Hippocampal formation (tissue), 2 donors: ENCODE data around the gene ATP1A4.

Experiments used
- DNase-seq, 2 donors: peaks; one replicate each; lab custom pipeline; 2025; lab: John Stamatoyannopoulos, UW

Gene ATP1A4

DNA sequence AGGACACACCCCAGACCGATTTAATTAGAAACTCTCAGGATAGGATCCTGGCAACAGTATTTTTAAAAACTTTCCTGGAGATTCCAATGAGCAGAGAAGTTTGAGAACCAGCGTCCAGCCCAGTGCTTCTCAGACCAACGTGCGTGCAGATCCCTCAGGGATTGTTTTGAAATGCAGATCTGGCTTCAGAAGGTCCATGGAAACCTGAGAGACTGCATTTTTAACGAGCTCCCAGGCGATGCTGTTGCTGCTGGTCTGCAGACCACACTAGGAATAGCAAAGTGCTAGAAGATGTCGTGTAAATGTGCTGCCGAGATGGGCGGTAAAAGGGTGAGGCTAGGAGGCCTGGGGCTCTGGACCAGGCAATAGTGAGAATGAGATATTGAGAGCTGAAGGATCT is 20.6 kb downstream of the ATP1A4 start:
- no peak for DNase-seq

DNA sequence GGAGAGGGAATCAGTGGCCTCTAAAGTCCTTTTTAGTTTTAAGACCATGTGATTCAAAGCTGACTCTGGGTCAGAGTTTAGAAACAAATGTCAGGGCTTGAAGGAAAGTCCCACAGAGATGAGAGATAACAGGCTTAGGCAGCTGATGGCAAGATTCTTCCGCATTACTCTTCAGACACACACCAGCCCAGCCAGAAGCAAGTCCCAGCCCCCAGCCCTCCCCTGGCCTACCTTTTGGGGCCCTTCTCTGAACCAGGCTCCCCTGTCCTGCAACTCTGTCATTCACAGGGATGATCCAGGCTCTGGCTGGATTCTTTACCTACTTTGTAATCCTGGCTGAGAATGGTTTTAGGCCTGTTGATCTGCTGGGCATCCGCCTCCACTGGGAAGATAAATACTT is 25.8 kb downstream of the ATP1A4 start:
- DNase-seq: no peak

DNA sequence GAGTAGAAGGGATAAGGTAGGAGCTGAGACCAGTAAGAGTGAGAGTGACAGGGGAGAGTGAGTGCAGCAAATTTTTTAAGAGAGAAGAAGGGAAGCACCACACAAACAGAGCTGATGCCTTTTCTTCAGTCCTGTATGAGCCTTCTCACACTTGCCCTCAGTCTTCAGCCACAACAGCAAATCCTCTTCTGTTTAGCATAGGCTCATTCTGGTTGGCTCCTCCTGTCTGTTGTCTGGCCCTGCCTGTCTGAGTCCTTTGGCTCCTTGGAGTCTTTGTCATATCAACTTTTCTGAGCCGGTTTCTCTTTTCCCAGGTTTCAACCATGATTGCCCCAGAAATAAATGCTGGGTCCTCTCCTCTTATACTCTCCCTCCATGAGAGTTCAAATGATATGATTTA is 26.3 kb downstream of the ATP1A4 start:
- DNase-seq: no peak

DNA sequence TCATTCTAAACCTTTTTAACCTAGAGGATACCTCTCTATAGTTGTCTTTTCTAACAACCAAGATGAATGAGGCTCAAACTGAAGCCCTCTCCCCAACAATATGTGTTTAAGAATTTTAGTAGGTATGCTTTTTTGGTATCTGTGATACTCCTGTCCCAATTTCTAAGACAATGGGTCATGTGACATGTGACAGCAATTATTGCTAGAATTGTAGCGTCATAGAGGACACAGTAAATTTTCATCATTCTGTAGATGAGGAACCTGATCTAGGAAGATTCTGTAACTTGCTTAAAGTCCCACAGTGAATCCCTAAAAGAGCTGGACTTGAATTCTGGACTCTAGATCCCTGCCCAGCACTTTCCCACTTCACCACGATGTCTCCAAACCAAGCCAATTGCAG is 27.3 kb downstream of the ATP1A4 start:
- DNase-seq: no peak

DNA sequence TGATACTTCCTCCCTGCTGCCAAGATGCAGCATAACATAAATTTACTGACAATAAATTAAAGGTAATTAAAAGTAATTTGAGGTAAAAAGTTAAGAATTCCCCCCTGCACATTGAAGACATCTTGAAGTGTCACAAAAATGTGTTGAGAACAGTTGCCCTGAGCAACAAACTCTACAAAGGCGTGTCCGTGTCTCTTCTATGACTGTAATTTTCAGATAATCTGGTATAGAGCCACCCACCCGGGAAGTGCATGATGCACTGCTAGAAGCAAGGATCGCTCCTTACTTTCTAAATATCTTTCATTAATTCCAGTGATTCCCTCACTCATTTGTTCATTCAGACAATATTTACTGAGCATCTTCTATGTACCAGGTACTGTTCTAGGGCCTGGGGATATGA is 27.9 kb downstream of the ATP1A4 start:
- DNase-seq: no peak

DNA sequence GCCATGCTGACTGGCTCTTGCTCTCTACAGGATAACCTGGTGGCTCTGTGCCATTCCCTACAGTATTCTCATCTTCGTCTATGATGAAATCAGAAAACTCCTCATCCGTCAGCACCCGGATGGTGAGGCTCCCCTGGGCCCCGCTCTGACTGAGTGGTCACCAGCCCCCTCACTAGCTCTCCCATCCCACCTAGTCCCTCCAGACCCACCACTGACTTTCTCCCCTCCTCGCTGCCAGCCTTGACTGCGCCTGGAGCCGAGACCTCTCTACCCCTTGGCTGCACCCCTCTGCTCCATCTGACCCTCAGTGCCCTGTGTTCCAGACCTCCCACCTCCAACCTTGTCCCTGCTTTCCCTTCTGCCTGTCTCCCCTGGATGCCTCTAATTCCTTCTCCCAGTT is 34.8 kb downstream of the ATP1A4 start:
- no peak for DNase-seq

DNA sequence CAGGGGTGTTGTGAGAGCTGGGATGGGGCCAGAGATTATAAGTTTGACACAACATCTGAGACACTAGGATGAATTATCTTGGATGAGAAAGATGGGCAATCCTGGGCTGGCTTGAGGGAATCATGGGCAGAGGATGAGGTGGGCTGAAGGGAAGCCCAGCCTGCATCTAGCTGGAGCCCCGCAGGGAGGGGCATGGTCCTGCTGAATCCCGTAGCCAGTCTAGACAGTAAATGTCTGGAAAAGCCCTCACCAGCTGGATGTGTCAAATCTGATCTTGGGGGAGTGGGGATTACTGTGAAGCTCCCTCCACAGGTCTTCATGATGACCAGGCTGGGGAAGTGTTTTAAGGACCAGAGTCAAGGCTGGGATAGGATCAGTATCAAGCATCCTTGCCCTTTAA is 35.3 kb downstream of the ATP1A4 start:
- no peak for DNase-seq

DNA sequence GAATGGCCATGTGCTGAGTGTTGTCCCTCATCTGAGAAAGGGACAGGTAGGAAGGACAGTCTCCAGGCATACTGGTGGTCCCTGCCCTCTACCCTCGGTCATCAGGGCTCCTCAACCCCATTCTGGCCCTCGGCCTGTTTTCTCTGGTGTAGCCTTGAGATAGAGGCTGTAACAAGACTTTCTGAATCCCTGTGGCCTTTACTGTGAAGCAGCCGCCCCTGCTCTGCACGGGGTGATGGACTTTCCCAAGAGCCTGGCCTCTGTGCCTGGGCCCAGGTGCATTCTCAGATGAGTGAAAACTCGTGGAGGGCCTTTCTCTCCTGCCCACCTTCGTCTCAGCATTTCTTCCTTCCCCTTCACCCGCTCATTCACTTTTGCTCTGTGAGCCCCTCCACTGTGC is 36.0 kb downstream of the ATP1A4 start:
- no peak for DNase-seq

DNA sequence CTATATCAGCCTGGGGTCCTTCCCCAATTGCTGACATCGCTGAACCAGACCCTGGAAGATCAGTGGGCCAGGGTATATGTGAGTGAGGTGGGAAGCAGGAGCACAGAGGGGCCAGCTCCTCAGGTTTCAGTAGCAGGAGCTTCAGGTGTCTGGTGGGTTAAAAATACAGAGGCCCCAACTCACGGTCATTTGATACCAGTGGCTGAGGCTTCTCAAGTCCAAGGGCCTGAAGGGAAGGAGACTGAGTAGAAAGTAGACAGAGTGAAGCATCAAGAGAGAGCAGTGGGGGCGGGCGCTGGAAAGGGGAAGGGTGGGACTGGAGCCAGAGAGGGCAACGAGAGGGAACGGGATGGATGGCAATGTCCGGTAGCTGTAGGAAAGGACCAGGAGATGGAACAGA is 36.9 kb downstream of the ATP1A4 start:
- no peak for DNase-seq

DNA sequence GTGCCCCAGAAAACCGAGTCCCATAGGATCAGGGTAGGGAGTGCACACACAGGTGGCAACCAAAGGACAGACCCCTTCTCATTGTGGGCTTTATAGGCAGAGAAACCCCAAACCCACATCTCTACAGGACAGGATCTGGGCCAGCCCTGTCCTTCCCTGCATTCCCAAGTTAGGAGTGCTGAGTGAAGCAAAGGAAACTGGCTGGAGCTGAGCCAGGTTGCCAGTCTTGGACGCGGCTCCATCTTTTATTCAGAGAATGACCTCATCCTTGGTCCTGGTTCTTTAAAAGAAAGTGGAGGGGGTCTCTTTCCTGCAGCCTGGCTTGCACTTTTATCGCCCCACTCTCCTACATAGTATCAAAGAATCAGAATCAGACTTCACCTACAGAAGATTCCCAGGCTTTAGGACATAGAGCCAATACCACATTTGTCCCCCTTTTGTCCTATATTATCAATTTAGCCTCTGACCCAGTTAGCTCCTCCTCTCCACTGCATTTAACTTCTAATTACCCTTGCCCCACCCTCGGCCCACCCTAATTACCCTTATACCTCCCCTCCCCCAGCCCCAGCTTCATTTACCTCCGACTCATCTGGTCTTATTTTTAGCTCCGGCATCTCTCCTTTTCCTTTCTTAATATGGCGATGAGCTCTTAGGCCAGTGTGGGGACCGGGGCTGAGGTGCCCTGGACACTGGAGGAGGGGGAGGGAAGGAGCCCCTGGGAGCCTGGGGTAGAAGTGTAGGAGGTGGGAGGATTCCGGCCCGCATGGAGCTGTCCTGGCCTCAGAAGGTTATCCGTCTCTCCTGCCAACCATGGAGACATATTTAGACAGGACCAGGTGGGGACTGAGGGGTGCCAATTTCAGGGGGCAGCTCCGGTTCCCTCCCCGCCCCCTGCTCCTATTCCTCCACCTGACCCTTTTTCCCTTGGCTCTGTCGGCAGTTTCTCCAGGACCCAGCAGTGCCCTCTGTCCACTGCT is 38.5 kb downstream of the ATP1A4 start, which contains the start of gene CASQ1:
Gene CASQ1 (plus strand): TSS at position 927 of the 977 bp plus-strand sequence. CDS start 177 bp downstream, outside the sequence.
- no peak for DNase-seq

DNA sequence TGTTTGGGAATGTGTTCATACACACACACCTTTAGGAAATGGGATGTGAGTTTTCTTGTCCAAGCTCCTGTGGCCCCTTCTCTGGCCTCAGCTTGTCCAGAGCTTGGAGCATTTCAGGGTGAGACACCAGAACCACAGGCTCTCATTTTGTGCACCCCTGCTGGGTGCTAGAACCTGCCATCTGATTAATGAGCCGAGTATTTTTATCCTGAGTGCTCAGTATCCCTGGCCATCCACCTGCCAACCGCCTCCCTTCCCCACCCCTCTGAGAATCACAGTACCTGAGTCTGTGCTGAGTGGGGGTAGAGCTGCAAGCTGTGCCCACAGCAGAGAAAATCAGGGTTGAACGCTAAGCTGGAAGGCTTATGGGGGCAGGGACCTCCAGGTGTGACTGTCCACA is 40.4 kb downstream of the ATP1A4 start:
- no peak for DNase-seq

DNA sequence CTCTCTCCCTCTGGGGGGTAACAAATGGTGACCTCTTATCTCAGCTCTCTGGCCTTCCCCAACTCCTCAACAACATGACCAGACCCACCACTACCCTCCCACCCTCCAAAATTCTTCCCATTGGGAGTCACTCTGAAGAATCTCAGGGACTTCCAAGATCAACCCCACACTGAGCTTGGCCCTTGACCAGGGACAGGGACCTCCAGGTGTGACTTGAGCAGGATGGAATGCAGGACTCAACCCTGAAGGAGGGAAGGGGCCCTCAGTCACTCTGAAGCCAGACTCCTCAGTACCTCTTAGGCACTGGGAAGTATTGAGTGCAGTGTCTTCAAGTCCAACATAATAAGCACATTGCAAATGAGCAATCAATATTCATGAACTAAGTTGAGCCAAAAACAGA is 40.8 kb downstream of the ATP1A4 start:
- DNase-seq: no peak

DNA sequence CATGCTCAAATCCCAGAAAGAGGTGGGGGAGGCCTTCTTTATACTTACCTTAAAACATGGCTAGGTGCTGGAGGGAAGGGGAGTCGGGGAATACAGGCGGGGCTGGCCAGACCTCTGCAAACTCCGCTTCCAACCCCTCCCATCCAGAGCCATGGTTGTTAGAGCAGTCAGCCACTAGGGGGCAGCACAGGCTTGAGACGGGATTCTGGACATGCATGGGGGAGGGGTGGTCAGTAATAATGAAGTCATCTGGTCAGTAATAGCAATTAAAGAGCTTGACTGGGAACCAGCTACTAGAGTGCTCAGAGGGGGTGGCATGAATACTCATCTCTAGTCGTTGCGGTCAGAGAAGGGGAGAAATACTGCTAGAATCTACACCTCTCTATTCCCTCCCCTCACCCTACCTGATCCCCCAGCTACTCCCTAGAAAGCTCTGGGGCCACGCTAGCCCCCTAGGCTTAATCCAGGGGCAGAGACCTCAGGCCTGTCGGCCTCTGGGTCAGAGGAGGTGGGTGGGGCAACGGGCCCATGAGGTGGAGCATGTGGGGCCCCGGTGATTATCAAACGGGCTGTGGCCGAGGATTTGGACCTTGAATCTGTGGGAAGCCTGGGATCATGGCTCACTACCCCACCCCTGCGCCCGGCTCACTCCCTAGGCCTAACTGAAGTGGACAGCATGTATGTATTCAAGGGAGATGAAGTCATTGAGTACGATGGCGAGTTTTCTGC is 41.9 kb downstream of the ATP1A4 start:
- peak; percentile 83 to 86 for DNase-seq

DNA sequence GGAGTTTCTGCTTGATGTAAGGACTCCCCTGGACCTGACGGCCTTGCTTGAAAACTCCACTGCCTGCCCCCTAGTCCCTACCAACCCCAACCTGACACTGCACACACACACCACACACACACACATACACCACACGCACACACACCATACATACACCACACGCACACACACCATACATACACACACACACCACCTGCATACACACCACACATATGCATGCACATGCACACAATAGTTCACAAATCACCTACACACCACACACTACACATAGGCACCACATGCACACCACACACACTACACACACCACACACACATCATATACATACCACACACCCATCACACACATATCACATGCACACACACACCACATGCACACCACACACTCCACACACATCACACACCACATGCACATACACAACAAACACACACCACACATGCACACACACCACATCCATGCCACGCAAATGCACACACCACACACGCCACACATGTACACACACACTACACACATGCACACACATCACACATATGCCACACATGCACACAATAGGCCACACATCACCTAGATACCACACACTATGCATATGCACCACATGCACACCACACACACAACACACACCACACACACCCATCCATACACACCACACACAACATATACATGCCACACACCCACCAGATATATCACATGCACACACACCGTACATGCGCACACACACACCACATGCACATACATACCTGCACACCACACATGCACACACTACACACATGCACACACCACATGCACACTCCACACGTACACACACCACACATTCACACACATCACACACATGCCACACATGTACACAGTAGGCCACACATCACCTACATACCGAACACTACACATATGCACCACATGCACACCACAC is 42.7 kb downstream of the ATP1A4 start:
- no peak for DNase-seq

DNA sequence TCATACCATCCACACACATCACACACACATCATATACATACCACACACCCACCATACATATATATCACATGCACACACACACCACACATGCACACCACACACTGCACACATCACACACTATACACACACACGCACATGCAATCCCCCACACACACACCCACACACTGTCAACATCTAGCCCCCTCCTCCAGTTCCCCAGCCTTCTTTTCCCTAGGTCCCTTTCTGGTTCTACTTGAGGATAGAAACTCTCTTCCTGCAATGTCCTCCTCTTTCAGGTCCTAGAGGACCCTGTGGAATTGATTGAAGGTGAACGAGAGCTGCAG is 43.3 kb downstream of the ATP1A4 start:
- DNase-seq: no peak

DNA sequence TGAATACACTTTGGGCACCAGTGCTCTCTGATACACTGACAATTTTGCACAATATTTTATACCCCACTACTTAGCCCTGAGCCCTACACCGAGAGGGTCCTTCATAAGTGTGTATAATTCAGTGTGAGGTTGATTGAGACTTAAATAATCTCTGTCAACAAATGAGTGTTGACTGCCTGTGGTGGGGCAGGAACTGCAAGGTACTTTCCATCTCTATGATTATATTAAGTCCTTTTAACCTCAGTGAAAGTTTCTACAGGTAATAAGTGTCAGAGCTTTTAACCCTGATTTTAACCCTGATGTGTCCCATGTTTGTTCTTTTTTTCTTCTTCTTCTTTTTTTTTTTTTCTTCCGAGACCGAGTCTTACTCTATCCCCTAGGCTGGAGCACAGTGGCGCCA is 44.7 kb downstream of the ATP1A4 start:
- no peak for DNase-seq

DNA sequence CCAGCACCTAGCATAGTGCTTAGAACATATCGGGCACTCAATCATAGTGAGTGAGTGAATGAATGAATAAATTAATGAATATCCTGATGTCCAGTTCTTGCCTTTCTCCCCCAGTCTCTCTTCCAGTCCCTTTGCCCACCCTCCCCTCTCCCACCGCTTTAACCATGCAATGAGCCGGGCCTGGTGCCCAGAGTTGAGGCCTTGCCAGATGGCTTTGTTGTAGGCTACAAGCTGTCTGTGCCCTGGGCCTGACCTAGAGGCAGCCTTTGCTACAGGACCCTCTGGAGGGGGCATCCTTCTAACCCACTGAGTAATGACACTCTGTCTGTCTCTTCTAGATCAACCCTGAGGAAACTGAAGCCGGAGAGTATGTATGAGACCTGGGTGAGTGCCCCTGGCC is 45.8 kb downstream of the ATP1A4 start:
- DNase-seq: no peak

DNA sequence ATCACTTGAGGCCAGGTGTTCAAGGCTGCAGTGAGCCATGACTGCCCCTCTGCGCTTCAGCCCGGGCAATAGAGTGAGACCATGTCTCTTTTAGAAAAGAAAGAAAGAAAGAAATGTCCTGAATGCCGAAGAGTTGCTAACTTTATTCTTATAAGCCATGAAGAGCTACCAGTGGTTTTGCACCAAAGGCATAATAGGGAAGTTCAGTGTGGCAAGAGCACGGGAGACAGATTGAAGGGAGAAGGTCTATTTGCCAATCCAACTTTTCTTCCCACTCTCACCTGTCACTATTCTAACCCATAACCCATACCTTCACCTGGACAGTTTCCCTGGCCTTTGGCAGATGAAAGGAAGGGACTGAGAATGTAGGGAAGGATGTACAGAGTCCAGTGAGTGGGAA is 49.4 kb downstream of the ATP1A4 start:
- DNase-seq: no peak

DNA sequence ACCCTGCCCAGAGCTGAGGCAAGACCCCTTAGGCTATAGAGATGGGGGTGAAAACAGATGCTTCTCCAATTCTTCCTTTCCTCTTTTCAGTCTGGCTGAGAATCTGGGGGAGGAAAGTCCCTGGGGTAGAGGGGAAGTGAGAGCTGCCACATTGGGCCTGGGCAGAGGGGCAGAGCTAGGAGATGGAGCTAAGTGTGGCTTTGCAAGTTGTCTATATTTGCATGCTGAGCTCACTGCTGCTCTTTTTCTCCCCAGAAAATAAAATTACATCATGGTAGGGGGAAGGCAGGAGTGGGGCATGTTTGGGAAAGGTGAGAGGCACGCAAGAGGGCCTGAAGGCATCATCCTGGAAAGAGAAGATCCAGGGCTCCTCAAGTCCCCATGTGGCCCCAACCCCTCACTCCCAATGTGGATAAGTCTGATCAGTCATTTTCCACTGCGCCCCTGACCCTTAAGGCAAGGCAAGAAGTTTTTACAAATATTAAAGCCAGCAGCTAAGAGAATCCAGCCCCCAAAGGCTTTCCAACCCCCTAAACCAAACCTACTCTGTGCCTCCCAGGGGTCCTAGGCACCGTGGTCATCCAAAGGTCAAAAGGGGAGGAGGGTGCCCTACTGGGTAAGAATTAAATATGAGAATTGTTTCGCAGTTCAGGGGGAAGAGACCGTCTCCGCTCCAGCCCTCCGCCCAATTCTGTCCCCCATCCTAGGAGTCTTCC is 53.3 kb downstream of the ATP1A4 start:
- no peak for DNase-seq

DNA sequence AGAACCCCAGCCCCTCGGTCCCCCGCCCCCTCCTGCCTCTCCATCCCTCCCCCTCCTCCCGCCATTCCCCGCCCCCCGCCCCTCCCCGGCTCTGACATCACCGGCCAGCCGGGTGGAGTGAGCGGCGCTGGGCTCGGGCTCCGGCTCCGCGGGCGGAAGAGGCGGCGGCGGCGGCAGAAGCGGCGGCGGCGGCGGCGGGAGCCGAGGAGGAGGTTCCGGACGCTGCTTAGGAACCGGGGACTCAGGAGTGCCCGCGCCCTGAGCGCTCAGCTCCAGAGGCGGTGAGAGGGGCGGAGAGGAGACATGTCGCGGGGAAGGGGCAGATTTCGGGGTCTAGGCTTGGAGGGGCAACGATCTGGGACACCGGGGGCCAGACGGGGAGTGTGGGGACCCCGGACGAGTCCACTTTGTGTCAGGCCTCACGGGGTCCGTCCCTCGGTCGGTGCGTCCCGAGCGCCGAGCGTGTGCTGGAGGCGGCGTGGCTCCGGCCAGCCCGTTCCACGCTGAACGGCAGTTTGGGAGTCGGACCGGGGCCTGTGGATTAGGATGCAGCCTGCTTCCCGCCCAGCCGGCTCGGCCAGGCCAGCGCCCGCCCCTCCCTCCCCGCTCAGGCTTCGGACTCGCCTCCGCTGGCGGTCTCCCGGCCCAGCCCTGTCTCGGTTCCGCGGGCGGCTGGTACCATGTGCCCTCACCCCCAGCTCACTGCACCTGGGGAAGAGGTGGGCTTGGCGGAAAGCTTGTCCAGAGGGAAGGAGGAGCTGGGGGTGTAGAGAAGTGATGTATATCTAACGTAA is 54.0 kb downstream of the ATP1A4 start, which contains the start of gene PEA15:
Gene PEA15 (plus strand): TSS at position 143 of the 794 bp plus-strand sequence. CDS start 6,161 bp downstream, outside the sequence.
- DNase-seq: peak; percentile 64 to 77

DNA sequence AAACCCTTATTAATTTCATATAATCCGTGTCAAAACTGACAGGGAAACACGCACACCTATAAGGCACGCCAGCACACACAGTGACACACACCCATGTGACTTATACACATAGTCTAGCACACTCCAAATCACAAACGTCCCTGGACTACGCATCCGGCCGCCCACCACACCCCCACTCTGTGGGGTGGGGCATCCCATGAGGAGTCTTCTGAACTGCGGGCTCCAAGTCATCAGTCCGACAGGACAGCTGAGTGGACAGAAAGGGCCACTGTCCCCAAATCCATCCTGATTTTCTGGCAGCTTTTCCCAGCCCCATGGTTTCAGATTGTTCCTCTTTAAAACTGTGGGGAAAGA is 54.6 kb downstream of the ATP1A4 start:
- DNase-seq: no peak
